Calu3 (cell line): Measurements from ENCODE around the gene ATG7. TPM values are rescaled to one million over a fixed set of nuclear protein-coding genes. Genes with fewer than 3 reads are reported as not detected.

Experiments
- BruUV-seq: library from RNA; stranded (reverse); fragments of 400-500 nt; replicated peaks from 2 replicates; lab custom pipeline; 2021; lab: Mats Ljungman, UMichigan
- CTCF ChIA-PET: fragments of 300-600 bp; sonication (Branson Sonifier 250); formaldehyde crosslinking; loops from one replicate; lab custom pipeline; 2022; ENCODE audit warnings: antibody characterized with exemption; lab: Charles Lee
- DNase-seq: peaks from one replicate; pipeline ENCODE4 v3.0.0; 2022
- H3K27ac Mint-ChIP-seq: one replicate; pipeline ENCODE4 v1.8.0; 2022; ENCODE audit warnings: mixed read lengths; ENCODE audit not compliant: unreplicated experiment
- H3K27me3 Mint-ChIP-seq: one replicate; pipeline ENCODE4 v1.8.0; 2022; ENCODE audit warnings: mixed read lengths; ENCODE audit not compliant: unreplicated experiment
- H3K36me3 Mint-ChIP-seq: one replicate; pipeline ENCODE4 v1.8.0; 2022; ENCODE audit warnings: mild to moderate bottlenecking, moderate library complexity, mixed read lengths; ENCODE audit not compliant: insufficient read depth, unreplicated experiment
- H3K4me1 Mint-ChIP-seq: one replicate; pipeline ENCODE4 v1.8.0; 2022; ENCODE audit warnings: mild to moderate bottlenecking, low read depth, mixed read lengths; ENCODE audit not compliant: unreplicated experiment
- H3K4me3 Mint-ChIP-seq: one replicate; pipeline ENCODE4 v1.8.0; 2022; ENCODE audit warnings: mild to moderate bottlenecking, low read depth, moderate library complexity, mixed read lengths; ENCODE audit not compliant: unreplicated experiment
- H3K9me3 Mint-ChIP-seq: one replicate; pipeline ENCODE4 v1.8.0; 2022; ENCODE audit warnings: low read depth, mixed read lengths; ENCODE audit not compliant: unreplicated experiment
- intact Hi-C: fragments of 100-400 bp; cut with micrococcal nuclease; formaldehyde crosslinking; loops from one replicate; pipeline ENCODE4 v1.10.0; 2022; ENCODE audit not compliant: unreplicated experiment
- total RNA-seq: library from RNA; stranded (reverse); gene quantifications from 2 replicates; pipeline ENCODE4 v1.2.3, GENCODE V29; 2022
- TF ChIP-seq, protein P1 (sequence below): fragments of 200-600 bp; IDR thresholded peaks from one replicate; pipeline ENCODE4 v1.8.0; 2022; ENCODE audit warnings: antibody characterized with exemption; ENCODE audit not compliant: unreplicated experiment

ATG7 gene
- total RNA-seq, 1 experiment from 2014 or later, result 37.3 TPM

DNA sequence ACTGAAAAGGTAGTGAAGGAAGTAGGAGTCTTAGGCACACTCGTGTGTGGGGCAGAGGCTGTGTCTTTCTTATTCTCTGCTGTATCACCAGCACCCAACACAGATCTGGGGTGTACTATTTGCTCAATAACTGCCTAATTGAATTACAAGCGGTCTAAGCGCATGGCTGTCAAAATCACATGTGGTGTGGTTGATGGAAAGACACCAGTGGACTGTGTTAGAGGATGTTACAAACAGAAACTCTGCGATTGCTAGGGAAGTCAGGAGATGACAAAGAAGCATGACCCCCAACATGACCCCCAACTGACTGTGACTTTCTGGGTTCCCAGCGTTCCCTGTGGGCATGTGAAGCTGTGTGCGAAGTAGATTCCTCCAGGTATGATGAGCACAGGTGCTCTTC is 32.0 kb downstream of the ATG7 start:
- no peak overlapping the region for H3K4me3 Mint-ChIP-seq

DNA sequence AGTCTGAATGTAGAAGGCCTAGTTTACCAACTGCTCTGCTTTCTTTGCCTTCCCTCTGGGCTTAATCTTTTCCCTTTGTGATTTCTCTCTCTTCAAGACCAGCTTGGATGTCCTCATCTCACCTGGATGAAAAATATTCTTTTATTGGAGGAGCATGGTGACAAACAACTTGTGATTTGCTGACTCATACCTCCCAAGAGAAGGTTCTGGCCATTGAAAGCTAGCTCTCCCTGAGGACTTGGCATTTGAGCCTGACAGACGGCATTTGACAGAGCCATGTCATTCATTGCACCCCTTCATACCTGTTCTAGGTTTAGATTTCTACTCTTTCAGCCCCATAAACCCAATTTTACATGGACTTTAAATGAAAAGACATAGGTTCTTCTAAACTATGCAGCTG is 33.3 kb downstream of the ATG7 start:
- DNase-seq, result no peak
- no peaks in the 10 kb centered on the region for H3K9me3 Mint-ChIP-seq
- H3K4me1 Mint-ChIP-seq, result peaks cover 11% of the 10 kb centered on the region
- H3K27ac Mint-ChIP-seq, result no peak overlapping the region
- intact Hi-C loops, result no loop called here
- TF ChIP-seq, protein P1, sequence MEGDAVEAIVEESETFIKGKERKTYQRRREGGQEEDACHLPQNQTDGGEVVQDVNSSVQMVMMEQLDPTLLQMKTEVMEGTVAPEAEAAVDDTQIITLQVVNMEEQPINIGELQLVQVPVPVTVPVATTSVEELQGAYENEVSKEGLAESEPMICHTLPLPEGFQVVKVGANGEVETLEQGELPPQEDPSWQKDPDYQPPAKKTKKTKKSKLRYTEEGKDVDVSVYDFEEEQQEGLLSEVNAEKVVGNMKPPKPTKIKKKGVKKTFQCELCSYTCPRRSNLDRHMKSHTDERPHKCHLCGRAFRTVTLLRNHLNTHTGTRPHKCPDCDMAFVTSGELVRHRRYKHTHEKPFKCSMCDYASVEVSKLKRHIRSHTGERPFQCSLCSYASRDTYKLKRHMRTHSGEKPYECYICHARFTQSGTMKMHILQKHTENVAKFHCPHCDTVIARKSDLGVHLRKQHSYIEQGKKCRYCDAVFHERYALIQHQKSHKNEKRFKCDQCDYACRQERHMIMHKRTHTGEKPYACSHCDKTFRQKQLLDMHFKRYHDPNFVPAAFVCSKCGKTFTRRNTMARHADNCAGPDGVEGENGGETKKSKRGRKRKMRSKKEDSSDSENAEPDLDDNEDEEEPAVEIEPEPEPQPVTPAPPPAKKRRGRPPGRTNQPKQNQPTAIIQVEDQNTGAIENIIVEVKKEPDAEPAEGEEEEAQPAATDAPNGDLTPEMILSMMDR, result no peak
- no peaks in the 10 kb centered on the region for H3K27me3 Mint-ChIP-seq
- BruUV-seq, result no TSS peak
- no peak overlapping the region for H3K4me3 Mint-ChIP-seq
- H3K36me3 Mint-ChIP-seq, result peaks cover 4% of the 10 kb centered on the region
- CTCF ChIA-PET, result no interaction called here

More for the DNA sequence above, 32.0 kb downstream of the ATG7 start:
- peaks cover 11% of the 10 kb centered on the region for H3K4me1 Mint-ChIP-seq
- DNase-seq, result no peak
- H3K27me3 Mint-ChIP-seq, result no peaks in the 10 kb centered on the region
- TF ChIP-seq, protein P1, result no peak
- BruUV-seq, result no TSS peak
- CTCF ChIA-PET, result no interaction called here
- H3K9me3 Mint-ChIP-seq, result no peaks in the 10 kb centered on the region
- H3K27ac Mint-ChIP-seq, result no peak overlapping the region
- H3K36me3 Mint-ChIP-seq, result peaks cover 8% of the 10 kb centered on the region
- intact Hi-C loops, result no loop called here

DNA sequence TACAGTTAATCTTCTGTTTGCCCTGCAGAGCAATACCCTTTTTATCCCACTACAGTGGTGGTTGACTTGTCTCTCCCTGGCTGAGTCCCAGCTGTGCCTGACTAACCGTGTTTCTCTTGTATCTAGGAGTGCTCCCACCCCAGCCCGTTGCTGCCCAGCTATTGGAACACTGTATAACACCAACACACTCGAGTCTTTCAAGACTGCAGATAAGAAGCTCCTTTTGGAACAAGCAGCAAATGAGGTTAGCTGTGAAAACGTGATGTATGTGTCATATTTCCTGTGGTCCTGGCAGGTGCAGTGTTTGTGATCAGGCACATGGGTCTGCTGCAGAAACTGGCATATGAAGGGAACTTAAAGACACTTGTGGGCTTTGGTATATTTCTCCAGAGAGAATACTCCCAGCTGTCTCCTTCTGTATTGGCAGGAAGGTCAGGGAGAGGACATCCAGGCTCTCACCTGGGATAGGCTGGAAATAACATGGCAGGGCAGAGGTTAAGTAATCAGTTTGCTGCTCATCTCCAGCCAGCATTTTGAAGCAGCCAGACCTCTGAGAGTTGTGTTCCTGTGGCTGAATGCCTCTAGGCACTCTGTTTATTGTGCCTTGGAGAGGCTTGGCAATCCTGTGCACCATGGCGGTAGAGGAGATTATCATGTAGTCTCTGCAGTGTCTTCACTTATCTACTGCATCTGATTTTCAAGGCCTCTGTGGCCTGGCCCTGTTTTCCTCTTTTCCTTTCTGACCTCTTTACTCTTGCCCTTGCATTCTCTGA is 34.8 kb downstream of the ATG7 start:
- no TSS peak for BruUV-seq
- CTCF ChIA-PET, result no interaction called here
- TF ChIP-seq, protein P1, result no peak
- no peaks in the 10 kb centered on the region for H3K27me3 Mint-ChIP-seq
- H3K27ac Mint-ChIP-seq, result no peak overlapping the region
- no peak for DNase-seq
- no peaks in the 10 kb centered on the region for H3K9me3 Mint-ChIP-seq
- intact Hi-C loops, result no loop called here
- peaks cover 11% of the 10 kb centered on the region for H3K4me1 Mint-ChIP-seq
- H3K4me3 Mint-ChIP-seq, result no peak overlapping the region
- peaks cover 4% of the 10 kb centered on the region for H3K36me3 Mint-ChIP-seq

DNA sequence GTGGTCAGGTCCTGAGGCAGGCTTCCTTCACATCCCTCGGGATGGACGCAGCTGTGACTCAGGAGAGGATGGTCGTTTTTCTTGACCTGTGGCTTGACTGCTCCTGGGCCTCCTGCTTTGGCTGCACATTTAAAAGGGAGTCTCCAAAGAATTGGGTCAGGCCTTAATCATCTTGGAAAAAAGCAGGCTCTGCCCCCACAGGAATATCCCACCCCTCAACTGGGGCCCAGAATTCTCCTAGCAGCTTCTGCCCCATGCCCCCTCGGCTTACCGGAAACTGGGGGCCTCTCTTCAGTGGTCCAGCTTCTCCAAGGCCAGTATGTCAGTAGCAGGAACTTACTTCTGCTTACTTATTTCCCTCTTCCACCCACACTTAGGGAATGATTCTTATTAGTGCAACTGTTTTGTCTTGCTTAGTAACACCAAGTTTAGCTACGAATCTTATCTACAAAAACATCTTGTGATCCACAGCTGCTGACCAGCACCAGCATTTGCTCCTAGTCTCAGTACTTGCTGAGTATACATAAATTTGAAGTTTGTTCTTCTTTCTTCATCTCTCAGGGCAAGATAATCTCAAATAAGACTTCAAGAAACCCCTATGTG is 35.7 kb downstream of the ATG7 start:
- CTCF ChIA-PET, result no interaction called here
- Mint-ChIP-seq H3K9me3 (no peaks in the 10 kb centered on the region), H3K27ac (no peak overlapping the region), H3K27me3 (no peaks in the 10 kb centered on the region), H3K4me3 (no peak overlapping the region), H3K4me1 (peaks cover 11% of the 10 kb centered on the region), H3K36me3 (peaks cover 4% of the 10 kb centered on the region)
- BruUV-seq, result no TSS peak
- TF ChIP-seq, protein P1, result no peak
- DNase-seq, result no peak
- intact Hi-C loops, result no loop called here
